ENCODE results near the gene FBXO3.
A peak's percentile ranks its signal among the peaks of the same experiment; 100 is the strongest.
"Not testable (repeated sequence)": the region's sequence is repeated elsewhere in the genome, so short reads cannot be mapped to it uniquely, and the experiment has no call there.

FBXO3 gene

GRCh38 chr11:33725496-33725895 lies 48.8 kb downstream of the FBXO3 start:
- DNase-seq = no peak

DNA sequence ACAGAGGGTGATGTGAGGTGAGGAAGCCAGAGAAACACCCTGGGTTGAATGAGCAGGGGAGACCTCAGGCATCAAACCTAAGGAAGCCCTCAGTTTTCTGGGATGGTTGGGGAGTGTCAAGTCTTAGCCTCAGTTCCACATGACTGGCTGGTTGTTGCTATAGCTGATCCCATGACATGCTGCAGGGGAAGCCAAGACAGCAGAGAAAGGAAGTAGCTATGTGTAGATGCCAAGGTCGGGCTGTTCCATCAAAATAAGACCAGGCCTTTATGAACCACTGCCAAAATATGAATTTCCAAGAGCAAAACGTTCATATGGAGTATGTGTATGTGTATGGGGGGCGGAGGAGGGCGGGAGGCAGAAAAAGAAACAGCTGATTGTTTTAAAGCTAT lies 49.7 kb downstream of the FBXO3 start:
- DNase-seq = no peak

GRCh38 chr11:33723238-33723881 lies 51.0 kb downstream of the FBXO3 start:
- DNase-seq = no peak

DNA sequence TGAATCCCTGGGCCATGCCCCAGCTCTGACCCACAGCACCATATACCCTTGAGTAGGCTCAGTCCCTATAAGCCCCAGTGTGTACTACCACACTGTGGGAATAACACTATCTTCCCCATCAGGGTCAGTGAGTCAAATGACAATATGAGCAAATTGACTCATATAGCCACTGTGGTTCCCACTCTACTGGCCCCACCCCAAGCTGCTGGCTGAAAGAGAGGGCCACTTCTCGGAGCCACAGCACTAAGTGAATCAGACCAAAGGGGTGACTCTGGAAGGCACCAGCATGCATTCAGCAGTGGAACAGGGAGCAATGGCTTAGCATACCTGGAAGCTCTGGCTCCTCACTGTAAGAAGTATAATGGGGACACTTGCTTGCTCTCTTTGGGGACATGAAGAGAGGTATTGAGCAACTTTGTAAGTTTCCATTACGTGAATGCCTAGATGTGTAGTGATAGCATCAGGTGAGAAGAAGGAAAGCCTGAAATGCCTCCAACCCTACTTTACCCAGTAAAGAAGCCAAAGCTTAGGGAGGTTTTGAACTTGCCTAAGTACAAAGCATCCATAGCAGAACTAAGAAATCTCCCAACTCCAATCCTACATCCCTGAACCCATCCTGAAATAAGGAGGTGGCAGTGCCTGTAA lies 51.6 kb downstream of the FBXO3 start:
- DNase-seq = peak; percentile 77

GRCh38 chr11:33721984-33722383 lies 52.3 kb downstream of the FBXO3 start:
- DNase-seq = no peak

DNA sequence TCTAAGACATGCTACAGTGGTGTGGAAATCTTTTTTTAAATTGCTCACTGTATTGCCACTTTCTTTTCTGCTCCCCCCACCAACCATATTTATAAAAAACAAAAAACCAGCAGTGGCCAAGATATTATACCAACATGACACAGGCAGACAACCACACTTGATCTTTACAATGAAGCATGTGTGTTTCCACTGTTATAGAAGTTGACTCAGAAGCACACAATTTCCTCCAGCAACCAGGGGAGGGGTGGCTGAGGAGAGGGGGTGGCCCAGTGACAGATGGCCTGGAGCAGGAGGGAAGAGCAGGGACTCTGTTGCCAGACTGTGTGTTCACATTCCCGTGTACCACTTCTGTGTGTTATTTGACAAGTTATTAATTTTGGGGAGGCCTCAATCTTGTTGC lies 52.9 kb downstream of the FBXO3 start:
- DNase-seq = no peak

GRCh38 chr11:33719587-33719986 lies 54.7 kb downstream of the FBXO3 start:
- DNase-seq = no peak

DNA sequence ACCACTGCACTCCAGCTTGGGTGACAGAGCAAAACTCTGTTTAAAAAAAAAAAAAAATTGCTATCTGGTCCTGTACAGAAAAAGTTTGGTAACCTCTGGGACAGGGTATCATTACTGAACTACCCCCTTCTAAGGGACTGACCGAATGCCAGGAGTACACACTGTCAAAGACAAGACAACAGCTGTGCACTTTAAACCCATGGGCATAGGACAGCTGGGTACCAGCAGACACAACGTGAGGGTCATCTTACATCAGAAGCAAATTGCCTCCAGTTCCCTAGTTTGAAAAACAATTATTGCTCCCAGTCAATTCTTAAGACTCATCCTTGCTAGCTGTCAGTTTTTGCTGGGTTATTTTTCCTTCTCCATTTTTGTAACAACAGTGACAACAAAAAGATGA lies 55.9 kb downstream of the FBXO3 start:
- DNase-seq = no peak

DNA sequence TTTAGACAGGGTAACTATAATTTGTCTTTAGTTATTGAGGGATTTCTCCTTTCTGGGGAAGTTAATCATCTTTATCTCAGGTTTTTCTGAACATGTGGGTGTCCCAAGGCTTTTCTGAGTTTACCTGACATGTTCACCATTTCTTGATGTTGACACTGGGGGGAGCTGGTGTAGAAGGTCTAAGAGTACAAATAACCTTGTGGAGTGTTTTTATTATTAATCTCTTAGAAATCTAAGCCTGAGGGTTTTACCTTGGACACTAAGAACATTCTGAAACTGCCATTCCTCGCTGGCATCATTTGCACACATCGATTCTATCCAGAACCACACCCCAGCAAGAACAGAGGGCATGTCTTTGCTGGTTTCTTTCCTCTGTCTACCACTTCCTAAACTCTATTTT lies 58.1 kb downstream of the FBXO3 start:
- no peak for DNase-seq

GRCh38 chr11:33713856-33714398 lies 60.4 kb downstream of the FBXO3 start:
- DNase-seq = no peak

DNA sequence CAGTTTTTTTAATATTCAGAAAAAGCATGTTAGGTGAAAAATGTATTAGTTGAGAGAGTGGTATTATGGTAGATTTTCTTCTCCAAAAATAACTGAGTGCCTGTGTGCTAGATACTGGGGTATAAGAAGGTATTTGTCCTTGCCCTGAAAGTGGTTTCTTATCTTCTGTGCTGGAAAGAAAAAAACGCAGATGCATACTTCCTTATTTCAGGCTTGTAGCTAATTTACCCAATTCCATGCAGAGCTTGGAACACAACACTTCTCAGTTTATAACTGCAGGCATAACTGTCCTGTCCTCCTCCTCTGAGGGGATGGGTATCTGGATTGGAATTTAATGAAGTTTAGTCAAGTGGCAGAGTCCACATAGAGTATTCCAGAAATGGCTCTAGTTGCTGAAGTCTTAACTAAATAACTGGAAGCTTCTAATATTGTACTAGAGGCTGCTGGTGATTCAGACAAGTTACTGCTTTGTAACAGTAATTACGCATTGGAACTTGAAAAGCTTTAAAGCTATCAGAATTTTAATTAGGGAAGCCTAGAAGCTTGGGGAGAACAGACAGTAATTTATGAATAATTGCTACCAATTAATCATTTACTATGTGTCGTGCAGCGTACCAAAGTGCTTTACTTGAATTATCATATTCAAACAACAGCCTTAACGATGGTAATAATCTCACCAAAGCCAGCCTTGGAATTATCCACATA lies 61.0 kb downstream of the FBXO3 start:
- DNase-seq = no peak

- DNase-seq = no peak
Observed at GRCh38 chr11:33712436-33712835, 61.9 kb downstream of the FBXO3 start.

DNA sequence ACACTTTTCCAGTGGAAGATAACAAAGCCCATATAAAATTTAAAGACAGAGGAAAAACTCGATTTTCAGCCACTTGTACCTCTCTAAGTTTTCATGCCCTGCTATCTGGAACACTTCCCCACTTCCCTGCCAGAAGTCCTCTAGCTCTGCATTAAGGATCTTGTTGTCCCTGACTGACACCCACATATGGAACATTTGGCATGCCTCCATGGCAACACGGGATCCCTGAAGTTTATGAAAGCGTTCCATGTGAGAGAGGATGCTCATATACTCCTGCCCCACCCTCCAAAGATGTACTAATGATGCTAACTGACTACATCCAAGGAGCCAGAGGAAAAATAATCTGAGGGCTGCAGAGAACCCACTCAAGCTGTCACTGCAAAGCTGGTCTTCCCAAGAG lies 64.9 kb downstream of the FBXO3 start:
- DNase-seq = no peak

- no peak for DNase-seq
Observed at GRCh38 chr11:33708985-33709384, 65.3 kb downstream of the FBXO3 start.

GRCh38 chr11:33707831-33708230 lies 66.5 kb downstream of the FBXO3 start:
- DNase-seq = not testable (repeated sequence)

GRCh38 chr11:33706966-33707365 lies 67.4 kb downstream of the FBXO3 start:
- no peak for DNase-seq

DNA sequence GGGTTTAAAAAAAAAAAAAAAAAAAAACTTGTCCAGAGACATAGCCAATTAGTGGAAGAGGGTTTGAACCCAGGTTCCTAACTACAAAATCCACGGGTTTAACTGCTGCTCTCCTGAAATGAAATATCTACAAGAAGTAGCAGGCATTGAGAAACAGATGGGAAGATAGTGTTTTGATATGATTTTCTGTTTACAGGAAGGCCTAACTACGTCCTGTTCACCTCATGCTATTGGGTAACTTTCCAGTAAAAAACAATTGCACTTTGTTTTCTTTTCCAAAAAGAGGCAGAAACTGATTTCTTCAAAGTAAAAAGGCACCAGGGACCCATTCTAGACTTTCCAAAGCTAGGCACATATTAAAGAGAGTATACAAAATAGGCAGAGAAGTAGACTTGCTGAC lies 67.8 kb downstream of the FBXO3 start:
- DNase-seq = no peak

DNA sequence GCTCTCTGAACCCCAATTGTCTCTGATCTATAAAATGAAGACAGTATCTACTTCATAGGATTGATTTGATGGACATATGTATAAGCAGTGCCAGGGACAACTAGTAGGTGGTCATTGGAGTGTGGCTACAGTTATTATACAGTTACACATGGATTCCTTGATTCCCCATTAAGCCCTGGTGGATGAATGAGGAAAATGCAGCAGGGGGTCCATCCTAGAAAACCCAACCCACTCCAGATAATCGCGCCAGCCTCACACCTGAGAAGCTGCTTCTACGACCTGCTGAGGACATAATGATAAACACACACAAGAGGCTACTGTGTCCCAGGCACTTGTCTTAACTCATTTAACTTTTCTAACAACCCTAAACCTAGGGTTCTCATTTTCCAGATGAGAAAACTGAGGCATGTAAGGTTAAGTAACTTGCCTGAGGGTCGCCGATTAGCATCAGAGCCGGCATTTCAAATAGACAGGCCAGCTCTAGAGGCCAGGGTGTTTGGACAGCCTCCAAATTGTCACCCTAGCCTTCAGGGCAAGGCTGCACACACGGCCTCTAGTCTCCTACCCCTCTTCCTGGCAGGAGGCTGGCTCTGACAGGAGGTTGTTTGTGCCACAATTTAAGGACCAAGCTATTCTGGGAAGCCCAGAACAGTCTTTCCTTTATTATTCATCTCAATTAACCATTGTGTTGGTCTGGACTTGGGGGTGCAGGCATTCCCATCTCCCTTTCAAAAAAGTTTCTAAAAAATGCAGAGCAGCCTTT lies 69.9 kb downstream of the FBXO3 start:
- no peak for DNase-seq

- no peak for DNase-seq
Observed at GRCh38 chr11:33703788-33704187, 70.5 kb downstream of the FBXO3 start.

DNA sequence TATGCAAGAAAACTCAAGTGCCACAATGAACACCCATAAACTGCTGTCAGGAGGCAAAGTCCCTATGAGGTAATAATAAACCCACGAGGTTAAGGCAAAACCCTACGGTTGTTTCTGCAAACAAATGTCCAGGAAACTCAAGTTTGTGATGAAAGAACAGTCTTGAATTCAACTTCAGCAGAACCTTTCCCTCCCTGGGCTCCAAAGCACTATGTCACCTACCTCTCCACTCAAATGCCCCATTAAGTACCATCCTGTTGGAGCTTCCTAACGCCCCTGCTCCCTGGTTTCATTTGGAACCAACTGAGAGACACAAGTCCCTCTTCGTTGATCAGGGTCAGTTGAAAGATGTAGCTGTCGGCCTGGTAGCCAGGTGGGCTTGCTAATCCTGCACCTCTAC lies 71.1 kb downstream of the FBXO3 start:
- no peak for DNase-seq

DNA sequence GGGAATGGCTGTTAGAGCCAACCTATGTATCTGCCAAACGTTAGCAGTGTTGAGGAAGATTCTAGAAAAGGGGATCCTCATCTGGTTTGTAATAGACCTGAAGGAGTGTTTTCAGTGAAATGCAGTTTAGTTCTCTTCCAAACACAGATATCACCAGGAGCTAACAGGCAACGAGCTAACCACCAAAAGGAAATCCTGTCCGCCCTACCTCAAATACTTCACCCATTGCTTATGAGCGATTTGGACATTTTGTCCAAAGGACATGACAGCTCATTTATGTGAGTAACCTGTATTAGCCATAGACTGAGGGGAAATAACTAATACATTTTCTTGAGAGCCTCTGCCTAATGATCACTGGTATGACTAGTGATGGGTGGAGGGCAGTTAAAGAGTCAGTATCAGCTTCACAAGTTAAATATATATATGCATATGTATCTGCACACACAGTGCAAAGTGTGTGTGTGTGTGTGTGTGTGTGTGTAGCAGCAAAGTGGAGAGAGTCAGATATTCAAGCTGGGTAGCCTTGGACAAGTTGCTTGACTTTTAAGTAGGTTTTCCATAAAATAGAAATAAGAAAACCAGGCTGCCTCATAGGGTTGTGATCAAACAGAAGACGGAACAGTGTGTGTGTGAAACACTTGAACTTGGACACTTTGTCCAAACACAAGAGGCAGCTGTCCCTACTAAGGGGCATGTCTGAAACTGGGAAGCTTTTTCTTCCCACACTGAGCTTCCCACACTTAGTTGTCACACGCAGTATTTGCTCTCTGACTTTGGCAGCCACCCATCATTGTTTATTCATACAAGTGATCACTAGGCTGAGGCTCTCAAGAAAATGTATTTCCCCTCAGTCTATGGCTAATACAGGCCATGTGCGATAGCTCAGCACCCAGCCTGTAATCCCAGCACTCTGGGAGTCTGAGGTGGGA lies 72.8 kb downstream of the FBXO3 start:
- DNase-seq = no peak
